ENCODE data around the gene ALG3.

The ALG3 gene

DNA sequence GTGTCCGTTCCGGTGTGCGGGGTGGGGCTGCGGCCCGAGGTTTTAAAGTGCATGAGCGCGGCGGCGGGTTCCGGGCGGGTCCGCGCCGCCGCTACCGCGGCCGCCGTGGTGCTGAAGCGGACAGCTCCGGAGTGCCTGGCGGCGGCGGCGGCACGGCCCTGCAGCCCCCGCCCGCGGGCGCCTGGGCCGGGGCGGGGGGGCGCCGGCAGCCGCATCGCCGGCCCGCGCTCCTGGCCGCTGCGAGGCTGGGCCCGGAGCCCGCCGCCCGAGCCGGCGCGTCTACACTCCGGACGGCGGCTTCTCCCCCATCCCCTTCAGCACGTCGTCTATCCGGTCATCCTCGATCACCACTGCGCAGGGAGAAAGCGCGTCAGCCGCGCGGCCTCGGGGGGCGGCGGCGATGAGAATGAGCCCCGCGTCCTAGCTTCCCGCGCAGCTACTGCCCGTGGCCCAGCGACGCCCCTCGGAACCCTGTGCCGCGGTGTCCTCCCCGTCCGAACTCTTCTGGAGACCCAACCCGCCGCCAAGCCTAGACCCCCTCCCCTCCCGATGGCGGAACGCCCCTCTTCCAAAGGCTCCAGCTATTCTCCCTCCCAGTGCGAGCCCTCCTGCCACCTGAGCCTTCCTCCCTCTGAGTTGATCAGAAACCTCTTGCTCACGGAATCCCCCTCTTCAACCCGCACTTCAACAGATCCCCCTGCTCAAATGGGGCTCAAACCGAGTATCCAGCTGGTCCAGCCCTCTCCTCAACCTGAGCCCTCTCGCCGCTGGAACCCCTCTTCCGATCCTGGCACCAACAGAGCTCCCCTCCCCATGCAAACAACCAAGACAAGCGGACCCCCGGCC is 11.3 kb upstream of the ALG3 start:
- DNase-seq (ENCODE audit: low read depth) = no peak

DNA sequence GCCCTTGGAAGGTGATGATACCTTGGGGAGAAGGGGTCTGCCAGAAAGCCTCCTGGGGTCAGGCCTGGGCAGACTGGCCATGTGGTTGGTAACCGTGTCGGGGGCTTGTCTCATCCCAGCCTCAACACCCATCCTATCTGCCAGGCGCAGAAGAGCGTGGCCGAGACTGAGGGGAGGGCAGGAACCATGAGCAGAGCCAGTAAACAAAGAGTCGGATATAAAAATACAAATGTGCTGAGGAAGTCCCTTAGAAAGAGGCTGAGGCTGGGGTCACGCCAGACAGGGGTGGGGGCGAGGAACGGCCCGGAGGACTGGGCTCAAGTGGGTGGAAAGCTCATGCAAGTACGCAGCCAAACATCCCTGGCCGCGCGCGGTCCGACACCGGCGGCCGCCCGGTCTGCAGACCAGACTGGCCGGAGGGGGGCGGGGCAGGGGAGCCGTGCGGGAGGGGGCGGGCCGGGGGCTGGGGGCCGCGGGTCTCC is 10.7 kb upstream of the ALG3 start:
- no peak for DNase-seq (ENCODE audit: low read depth)

DNA sequence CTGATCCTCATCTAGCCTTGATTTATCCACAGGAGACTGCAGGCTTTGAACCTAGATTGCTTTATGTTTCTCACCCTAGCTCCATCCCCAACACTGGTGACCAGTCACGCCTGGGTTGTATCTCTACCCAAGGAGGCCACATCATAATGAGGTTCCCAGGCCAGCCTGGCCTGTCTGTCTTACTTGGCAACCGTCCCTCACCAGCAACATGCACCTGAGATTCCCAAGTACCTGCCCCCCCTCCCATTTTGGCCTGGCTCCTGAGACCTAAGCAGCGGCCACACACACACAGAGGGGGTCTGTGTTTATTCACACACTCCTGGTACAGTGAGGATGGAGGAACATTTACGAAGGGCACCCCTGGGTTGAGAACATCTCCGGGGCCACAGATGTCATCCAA is 10.2 kb upstream of the ALG3 start:
- no peak for DNase-seq (ENCODE audit: low read depth)

DNA sequence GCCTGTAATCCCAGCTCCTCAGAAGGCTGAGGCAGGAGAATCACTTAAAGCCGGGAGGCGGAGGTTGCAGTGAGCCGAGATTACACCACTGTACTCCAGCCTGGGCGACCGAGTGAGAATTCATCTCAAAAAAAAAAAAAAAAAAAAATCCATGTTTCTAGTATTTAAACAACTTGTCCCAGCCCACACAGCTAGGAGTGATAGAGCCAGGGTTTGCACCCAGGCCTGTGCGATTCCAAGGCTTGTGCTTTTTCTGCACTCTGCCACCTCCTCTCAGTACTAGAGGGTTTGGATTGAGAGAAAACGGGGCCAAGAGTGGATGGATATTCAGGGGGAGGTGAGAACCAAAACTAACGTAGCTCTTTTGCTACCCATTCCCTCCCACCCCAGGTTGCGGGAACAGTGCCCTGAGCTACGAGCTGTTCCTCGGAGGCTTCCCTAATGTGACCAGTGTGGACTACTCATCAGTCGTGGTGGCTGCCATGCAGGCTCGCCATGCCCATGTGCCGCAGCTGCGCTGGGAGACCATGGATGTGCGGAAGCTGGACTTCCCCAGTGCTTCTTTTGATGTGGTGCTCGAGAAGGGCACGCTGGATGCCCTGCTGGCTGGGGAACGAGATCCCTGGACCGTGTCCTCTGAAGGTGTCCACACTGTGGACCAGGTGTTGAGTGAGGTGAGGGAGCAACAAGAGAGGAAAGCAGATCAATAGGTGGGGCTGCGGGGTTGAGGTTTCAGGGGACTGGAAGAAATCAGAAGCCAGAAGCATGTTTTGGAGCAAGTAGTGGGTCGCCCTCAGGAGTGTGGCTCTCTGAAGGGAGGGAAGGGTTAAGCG is 8.5 kb upstream of the ALG3 start:
- no peak for DNase-seq (ENCODE audit: low read depth)

DNA sequence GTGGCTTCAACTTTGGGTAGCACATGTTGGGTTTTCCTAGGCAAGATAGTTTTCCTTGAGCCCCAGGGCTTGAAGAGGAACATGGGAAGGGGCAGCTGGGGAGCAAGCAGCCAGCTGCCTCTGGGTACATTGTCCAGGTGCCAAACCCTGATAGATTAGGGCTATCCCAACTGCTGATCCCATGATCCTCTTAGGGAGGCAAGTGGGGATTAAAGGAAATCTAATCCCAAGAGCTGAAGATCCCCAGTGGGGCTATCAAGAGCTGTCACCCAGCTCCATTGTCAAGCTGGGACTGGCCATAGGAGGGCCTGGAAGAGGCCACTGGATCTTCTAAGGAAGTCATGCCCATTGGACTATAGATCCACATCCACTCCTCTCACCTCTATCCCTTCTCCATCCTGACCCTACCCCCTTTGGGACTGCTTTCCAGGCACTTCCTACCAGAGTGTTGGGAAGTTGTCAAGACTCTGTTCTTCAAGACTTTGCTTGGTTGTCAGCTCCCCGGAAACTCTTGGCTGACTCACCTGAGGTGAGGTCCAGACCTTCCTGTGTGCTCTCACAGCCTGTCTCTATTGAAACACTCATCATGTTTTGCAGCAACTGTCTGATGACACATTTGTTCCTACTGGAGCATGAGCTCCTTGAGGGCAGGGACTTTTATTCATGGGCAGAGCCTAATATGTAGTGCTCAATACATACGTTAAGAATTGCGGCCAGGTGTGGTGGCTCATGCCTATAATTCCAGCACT is 6.7 kb upstream of the ALG3 start:
- DNase-seq (ENCODE audit: low read depth) = no peak

GRCh38 chr3:184250167-184250828 is 1.5 kb upstream of the ALG3 start:
- DNase-seq (ENCODE audit: low read depth) = peak; percentile 75

DNA sequence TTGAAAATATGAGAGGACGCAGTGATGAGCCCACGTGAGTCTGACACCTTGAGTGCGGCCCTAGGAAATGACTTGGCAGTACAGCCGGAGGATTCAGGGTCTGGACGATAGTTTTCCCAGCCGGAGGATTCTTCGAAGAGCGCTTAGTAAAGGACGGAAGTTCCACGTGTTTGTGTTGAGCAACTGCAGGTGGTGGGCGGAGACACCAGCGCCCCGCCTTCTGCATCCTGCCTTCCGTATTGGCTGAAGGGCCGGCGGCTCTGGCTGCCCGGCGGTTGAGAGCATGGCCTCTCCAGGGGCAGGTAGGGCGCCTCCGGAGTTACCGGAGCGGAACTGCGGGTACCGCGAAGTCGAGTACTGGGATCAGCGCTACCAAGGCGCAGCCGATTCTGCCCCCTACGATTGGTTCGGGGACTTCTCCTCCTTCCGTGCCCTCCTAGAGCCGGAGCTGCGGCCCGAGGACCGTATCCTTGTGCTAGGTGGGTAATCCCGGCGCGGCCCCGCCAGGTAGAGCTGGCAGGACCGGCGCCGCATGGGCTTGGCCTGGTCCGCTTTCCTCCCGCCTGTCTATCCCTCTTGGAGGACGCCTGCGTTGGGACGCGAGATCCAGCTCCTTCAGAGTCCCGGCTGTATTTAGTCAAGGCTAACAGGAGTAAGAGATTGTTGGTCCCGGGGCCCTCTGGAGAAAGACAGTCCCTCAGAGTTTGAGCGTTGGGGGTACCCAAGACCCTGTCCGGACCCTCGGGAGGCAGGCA is 827 bp upstream of the ALG3 start, which contains the start of gene EEF1AKMT4:
EEF1AKMT4 (plus strand) TSS at position 261 of the 755 bp plus-strand sequence; CDS start at position 284, 23 bp downstream.
- DNase-seq (ENCODE audit: low read depth) = peak; percentile 93

- DNase-seq (ENCODE audit: low read depth) = no peak
Measured at GRCh38 chr3:184242297-184242685, 6.5 kb downstream of the ALG3 start.

DNA sequence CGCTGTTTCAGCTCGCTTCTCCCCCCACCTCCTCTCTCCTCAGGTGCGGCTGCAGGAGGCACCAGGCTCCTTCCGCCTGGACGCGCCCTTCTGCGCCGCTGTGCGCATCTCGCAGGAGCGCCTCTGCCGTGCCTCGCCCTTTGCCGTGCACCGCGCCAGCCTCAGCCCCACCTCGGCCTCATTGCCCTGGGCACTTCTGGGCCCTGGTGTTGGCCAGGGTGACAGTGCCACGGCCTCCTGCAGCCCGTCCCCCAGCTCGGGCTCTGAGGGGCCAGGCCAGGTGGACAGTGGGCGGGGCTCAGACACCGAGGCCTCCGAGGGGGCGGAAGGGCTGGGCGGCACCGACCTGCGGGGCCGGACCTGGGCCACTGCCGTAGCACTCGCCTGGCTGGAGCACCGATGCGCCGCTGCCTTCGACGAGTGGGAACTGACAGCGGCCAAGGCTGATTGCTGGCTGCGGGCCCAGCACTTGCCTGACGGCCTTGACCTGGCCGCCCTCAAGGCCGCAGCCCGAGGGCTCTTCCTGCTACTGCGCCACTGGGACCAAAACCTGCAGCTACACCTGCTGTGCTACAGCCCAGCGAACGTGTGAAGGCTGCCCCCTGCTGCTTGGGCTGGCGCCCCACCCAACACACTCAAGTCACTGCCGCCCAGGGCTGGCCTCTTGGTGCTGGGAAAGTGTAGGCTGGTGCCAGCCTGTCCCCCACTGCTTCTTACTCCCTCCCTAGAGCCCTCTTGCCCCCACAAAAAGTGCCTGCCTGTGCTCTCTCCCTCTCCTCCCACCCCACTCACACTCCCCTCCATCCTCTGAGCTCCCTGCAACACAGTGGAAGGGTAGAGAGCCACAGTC is 7.1 kb downstream of the ALG3 start:
- no peak for DNase-seq (ENCODE audit: low read depth)

GRCh38 chr3:184241141-184241446 is 7.7 kb downstream of the ALG3 start:
- DNase-seq (ENCODE audit: low read depth) = no peak

- no peak for DNase-seq (ENCODE audit: low read depth)
Measured at GRCh38 chr3:184240384-184241140, 8.2 kb downstream of the ALG3 start.

- no peak for DNase-seq (ENCODE audit: low read depth)
Measured at GRCh38 chr3:184239708-184240107, 9.1 kb downstream of the ALG3 start.

DNA sequence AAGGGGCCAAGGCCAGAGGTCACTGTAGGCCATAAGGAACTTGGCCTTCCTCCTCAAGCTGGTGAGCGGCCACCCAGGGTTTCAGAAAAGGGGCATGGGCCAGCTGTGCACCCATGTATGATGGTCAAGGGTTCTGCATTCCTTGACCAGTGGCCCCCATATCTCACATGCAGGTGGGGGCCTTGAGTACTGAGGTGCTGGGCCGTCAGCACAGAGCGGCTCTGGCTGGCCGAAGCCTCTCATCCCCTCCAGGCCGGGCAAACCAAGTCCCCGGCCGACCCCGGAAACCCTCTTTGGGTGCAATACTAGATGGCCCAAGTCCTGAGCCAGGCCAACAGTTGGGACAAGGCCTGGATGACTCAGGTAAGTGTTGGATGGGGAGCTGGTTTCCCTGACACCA is 9.5 kb downstream of the ALG3 start:
- DNase-seq (ENCODE audit: low read depth) = no peak

DNA sequence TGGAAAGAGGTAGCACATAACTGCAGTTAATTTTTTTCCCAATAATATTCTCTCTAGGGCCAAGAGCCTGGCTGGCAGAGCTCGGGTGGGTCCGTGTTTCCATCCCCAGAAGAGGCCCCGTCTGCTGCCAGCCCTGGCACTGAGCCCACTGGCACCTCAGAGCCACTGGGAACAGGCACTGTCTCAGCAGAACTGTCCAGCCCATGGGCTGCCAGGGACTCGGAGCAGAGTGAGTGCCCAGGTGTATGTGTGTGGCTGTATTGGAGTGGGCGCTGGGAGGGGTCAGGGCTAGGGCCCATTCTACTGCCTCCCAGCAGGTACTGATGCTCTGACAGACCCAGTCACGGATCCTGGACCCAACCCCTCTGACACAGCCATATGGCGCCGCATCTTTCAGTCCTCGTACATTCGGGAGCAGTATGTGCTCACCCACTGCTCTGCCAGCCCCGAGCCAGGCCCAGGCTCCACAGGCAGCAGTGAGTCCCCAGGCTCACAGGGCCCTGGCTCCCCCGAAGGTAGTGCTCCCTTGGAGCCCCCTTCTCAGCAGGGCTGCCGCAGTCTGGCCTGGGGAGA is 10.4 kb downstream of the ALG3 start:
- DNase-seq (ENCODE audit: low read depth) = no peak

DNA sequence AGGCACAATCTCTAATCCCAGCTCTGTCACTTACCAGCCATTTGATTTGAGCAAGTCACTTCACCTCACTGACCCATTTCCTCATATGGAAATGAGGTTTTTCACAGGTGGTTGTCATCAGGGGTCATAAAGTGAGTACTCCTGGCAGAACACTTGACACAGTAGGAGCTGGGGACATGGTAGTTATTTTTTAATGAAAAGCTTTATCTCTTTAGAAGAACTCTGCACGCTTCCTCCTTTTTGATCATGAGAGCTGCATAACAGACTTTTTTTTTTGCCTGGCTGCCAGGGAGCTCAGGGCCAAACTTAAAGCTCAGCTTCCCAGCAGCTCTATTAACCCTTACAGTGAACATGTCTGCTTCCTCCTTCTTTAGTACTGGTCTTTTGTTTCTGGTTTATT is 11.0 kb downstream of the ALG3 start:
- no peak for DNase-seq (ENCODE audit: low read depth)

GRCh38 chr3:184237211-184237610 is 11.6 kb downstream of the ALG3 start:
- DNase-seq (ENCODE audit: low read depth) = no peak

- no peak for DNase-seq (ENCODE audit: low read depth)
Measured at GRCh38 chr3:184236636-184237035, 12.1 kb downstream of the ALG3 start.

DNA sequence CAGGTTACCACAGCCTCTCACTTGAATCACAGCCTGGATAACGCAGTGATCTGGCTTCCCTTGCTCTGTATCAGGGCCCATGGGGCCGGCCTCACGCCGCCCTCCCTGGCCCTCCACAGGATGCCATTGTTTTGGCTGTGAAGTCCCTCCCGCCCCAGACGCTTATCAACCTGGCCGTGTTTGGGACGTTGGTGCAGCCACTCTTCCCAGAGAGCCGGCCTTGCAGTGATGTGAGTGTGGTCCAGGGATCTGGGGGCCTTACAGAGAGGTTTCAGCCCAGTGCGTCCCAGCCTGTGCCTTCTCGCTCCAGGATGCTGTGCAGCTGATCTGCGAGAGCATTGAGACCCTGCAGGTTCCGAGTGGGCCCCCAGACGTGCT is 12.7 kb downstream of the ALG3 start:
- DNase-seq (ENCODE audit: low read depth) = no peak

DNA sequence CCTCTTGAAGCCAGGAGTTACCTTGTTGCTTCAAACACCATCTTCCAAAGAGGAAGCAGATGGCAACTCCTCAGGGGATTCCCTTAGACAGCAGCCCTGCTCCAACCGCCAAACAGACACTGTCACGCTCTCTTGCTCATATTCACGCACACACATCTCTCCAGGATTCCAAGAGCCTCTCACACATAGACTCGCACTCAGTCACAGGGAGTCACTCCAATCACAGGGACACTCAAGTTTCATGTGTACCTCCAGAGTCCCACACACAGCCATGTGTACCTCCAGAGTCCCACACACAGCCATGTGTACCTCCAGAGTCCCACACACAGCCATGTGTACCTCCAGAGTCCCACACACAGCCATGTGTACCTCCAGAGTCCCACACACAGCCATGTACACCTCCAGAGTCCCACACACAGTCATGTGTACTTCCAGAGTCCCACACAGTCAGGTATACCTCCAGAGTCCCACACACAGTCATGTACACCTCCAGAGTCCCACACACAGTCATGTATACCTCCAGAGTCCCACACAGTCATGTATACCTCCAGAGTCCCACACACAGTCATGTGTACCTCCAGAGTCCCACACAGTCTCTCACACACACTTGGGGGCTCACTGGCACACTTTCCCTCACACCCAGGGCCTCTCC is 13.3 kb downstream of the ALG3 start:
- no peak for DNase-seq (ENCODE audit: low read depth)
